Neural cell (in vitro differentiated cells): Measurements from ENCODE around the gene DNAH7. TPM values are rescaled to one million over a fixed set of nuclear protein-coding genes. Genes with fewer than 3 reads are reported as not detected.

ENCODE experiments used
- H2AFZ ChIP-seq: fragments of 200-600, 300-800 bp; sonication (generic), shearing (Covaris generic); 2 replicates; pipeline ENCODE4 v1.6.0; 2014; ENCODE audit warnings: low read depth, mild to moderate bottlenecking, antibody characterized with exemption, low read length, moderate library complexity
- H3F3A ChIP-seq: fragments of 200-600 bp; shearing (Covaris generic); 2 replicates; pipeline ENCODE4 v1.6.1; 2016; ENCODE audit warnings: mild to moderate bottlenecking, moderate library complexity, mixed read lengths, antibody characterized with exemption, low read length; ENCODE audit not compliant: insufficient read depth, poor library complexity, severe bottlenecking
- H3K27ac ChIP-seq: fragments of 200-600, 300-800 bp; sonication (generic), shearing (Covaris generic); 2 replicates; pipeline ENCODE4 v1.5.1; 2014; ENCODE audit warnings: mild to moderate bottlenecking, low read length, moderate library complexity
- H3K27me3 ChIP-seq: fragments of 300-800, 200-600 bp; sonication (generic), shearing (Covaris generic); 2 replicates; pipeline ENCODE4 v1.6.0; 2014; ENCODE audit warnings: mild to moderate bottlenecking, low read depth, low read length, moderate library complexity; ENCODE audit not compliant: insufficient read depth
- H3K36me3 ChIP-seq: fragments of 300-800, 200-600 bp; sonication (generic), shearing (Covaris generic); 2 replicates; pipeline ENCODE4 v1.5.1; 2014; ENCODE audit warnings: mild to moderate bottlenecking, antibody characterized with exemption, low read length, moderate library complexity; ENCODE audit not compliant: insufficient read depth
- H3K4me2 ChIP-seq: fragments of 300-800, 200-600 bp; sonication (generic), shearing (Covaris generic); 2 replicates; pipeline ENCODE4 v1.6.0; 2014; ENCODE audit warnings: mild to moderate bottlenecking, low read length
- H3K4me3 ChIP-seq: fragments of 300-800, 200-600 bp; sonication (generic), shearing (Covaris generic); 2 replicates; pipeline ENCODE4 v1.5.1; 2014; ENCODE audit warnings: mild to moderate bottlenecking, low read length, moderate library complexity
- H3K79me2 ChIP-seq: fragments of 200-600 bp; shearing (Covaris generic); replicated peaks from 2 replicates; pipeline ENCODE4 v1.6.0; 2014; ENCODE audit warnings: mild to moderate bottlenecking, low read length, moderate library complexity; ENCODE audit not compliant: insufficient read depth
- H3K9ac ChIP-seq: fragments of 300-800, 200-600 bp; sonication (generic), shearing (Covaris generic); 2 replicates; pipeline ENCODE4 v1.6.1; 2016; ENCODE audit warnings: mild to moderate bottlenecking, low read length, mixed read lengths
- H3K9me2 ChIP-seq: fragments of 200-600 bp; shearing (Covaris generic); 2 replicates; pipeline ENCODE4 v1.6.1; 2016; ENCODE audit warnings: mild to moderate bottlenecking, low read length, mixed read lengths; ENCODE audit not compliant: insufficient read depth
- H3K9me3 ChIP-seq: fragments of 200-600, 300-800 bp; sonication (generic), shearing (Covaris generic); 2 replicates; pipeline ENCODE4 v1.6.1; 2016; ENCODE audit warnings: mild to moderate bottlenecking, mixed run types, low read length, moderate library complexity, mixed read lengths
- H4K20me1 ChIP-seq: fragments of 200-600 bp; shearing (Covaris generic); 2 replicates; pipeline ENCODE4 v1.6.1; 2016; ENCODE audit warnings: mild to moderate bottlenecking, mixed run types; ENCODE audit not compliant: insufficient read depth
- CTCF ChIP-seq: fragments of 450-650 bp; IDR thresholded peaks from 2 replicates; pipeline ENCODE4 v1.5.1; 2014; ENCODE audit warnings: antibody characterized with exemption, mild to moderate bottlenecking, moderate library complexity; ENCODE audit not compliant: poor library complexity, severe bottlenecking
- EP300 ChIP-seq: fragments of 450-650 bp; conservative IDR thresholded peaks from 2 replicates; pipeline ENCODE4 v1.6.1; 2014; ENCODE audit warnings: antibody characterized with exemption, mild to moderate bottlenecking, moderate library complexity; ENCODE audit not compliant: poor library complexity, severe bottlenecking
- EZH2 ChIP-seq: fragments of 200-600, 300-800 bp; shearing (Covaris generic), sonication (generic); IDR thresholded peaks from 2 replicates; pipeline ENCODE4 v1.6.1; 2014; ENCODE audit warnings: antibody characterized with exemption, low read length, borderline replicate concordance, mild to moderate bottlenecking; ENCODE audit not compliant: insufficient read depth, poor library complexity, severe bottlenecking
- MXI1 ChIP-seq: fragments of 450-650 bp; conservative IDR thresholded peaks from 2 replicates; pipeline ENCODE4 v1.6.1; 2014; ENCODE audit warnings: antibody characterized with exemption, mild to moderate bottlenecking; ENCODE audit not compliant: poor library complexity, severe bottlenecking
- POLR2AphosphoS5 ChIP-seq: IDR thresholded peaks from 2 replicates; pipeline ENCODE4 v1.6.1; 2012
- RAD21 ChIP-seq: fragments of 450-650 bp; conservative IDR thresholded peaks from 2 replicates; pipeline ENCODE4 v1.6.1; 2014; ENCODE audit warnings: antibody characterized with exemption, mild to moderate bottlenecking, moderate library complexity
- REST ChIP-seq: IDR thresholded peaks from 2 replicates; pipeline ENCODE4 v1.6.1; 2012; ENCODE audit warnings: borderline replicate concordance
- SMC3 ChIP-seq: fragments of 450-650 bp; conservative IDR thresholded peaks from 2 replicates; pipeline ENCODE4 v1.6.1; 2014; ENCODE audit warnings: antibody characterized with exemption, mild to moderate bottlenecking, moderate library complexity; ENCODE audit not compliant: poor library complexity
- TAF1 ChIP-seq: IDR thresholded peaks from 2 replicates; pipeline ENCODE4 v1.6.1; 2012; ENCODE audit warnings: low read depth
- polyA plus RNA-seq: library from polyadenylated mRNA; depleted of rRNA; stranded (reverse); fragments of >200 nt; gene quantifications from 2 replicates; pipeline ENCODE4 v1.2.3, GENCODE V29; 2014

DNAH7 gene
- polyA plus RNA-seq, 1 donor from 2014 or later: 0.67 TPM

- H3K36me3 ChIP-seq: no peaks in the 10 kb centered on the region
- TF ChIP-seq REST (no peak), RAD21 (no peak)
- H3K4me2 ChIP-seq: no peak overlapping the region
- H4K20me1 ChIP-seq: no peaks in the 10 kb centered on the region
- no peaks in the 10 kb centered on the region for H3K79me2 ChIP-seq
- no peak overlapping the region for H3K4me3 ChIP-seq
- H3K27me3 ChIP-seq: no peaks in the 10 kb centered on the region
- H3K9me2 ChIP-seq: no peaks in the 10 kb centered on the region
- H3K27ac ChIP-seq: no peak overlapping the region
- H3F3A ChIP-seq: no peaks in the 10 kb centered on the region
- H3K9ac ChIP-seq: no peak overlapping the region
- no peaks in the 10 kb centered on the region for H3K9me3 ChIP-seq
- no peak overlapping the region for H2AFZ ChIP-seq
Observed at GRCh38 chr2:195818106-195818505, 250.5 kb downstream of the DNAH7 start.

- no peak overlapping the region for H3K4me2 ChIP-seq
- no peak overlapping the region for H3K27ac ChIP-seq
- no peaks in the 10 kb centered on the region for H3K9me3 ChIP-seq
- no peaks in the 10 kb centered on the region for H3K79me2 ChIP-seq
- H3K9ac ChIP-seq: no peak overlapping the region
- no peaks in the 10 kb centered on the region for H4K20me1 ChIP-seq
- H3F3A ChIP-seq: no peaks in the 10 kb centered on the region
- no peaks in the 10 kb centered on the region for H3K9me2 ChIP-seq
- no peaks in the 10 kb centered on the region for H3K36me3 ChIP-seq
- TF ChIP-seq REST (no peak), MXI1 (no peak), POLR2AphosphoS5 (no peak), CTCF (no peak), SMC3 (no peak), EP300 (no peak), RAD21 (no peak), EZH2 (no peak), TAF1 (no peak)
- H3K4me3 ChIP-seq: no peak overlapping the region
- no peaks in the 10 kb centered on the region for H3K27me3 ChIP-seq
- no peak overlapping the region for H2AFZ ChIP-seq
Observed at GRCh38 chr2:195815083-195815482, 253.6 kb downstream of the DNAH7 start.
